SH-SY5Y (cell line): ENCODE measurements around the gene GLI3.

Experiments used
- GATA2 ChIP-seq: IDR thresholded peaks from 2 replicates; pipeline ENCODE4 v1.6.1; 2011; ENCODE audit warnings: mild to moderate bottlenecking, low read depth, low read length
- GATA3 ChIP-seq: IDR thresholded peaks from 2 replicates; pipeline ENCODE4 v1.6.1; 2011; ENCODE audit warnings: low read depth, mild to moderate bottlenecking, low read length, moderate library complexity

DNA sequence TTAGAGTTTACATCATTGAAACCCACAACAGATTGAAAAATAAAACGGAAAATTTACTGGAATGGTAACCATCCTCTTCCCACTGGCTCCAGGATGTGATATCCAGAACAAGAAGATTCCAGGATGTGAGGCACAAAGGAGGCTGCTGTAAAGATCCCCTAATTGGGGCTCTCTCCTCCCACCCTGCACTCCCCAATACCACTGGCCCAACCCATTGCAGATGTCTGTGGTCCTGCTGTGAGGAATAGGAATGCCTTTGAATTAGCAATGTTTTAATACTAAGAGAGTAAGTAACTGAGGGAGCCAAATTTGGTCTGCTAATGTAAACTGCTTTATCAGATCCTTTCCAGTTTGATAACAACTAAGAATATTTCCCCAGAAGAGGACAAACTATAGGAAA is 308.2 kb downstream of the GLI3 start:
- no peak for TF ChIP-seq GATA3
- TF ChIP-seq GATA2 = no peak
